Inflammatory macrophage treated with lipopolysaccharide for 1 hour (primary cell): Measurements from ENCODE around the gene PTPRN2.

Experiments used
- DNase-seq, 2 donors: peaks; one replicate each; pipeline ENCODE4 v3.0.0-alpha.2; 2020 to 2022

Gene PTPRN2

GRCh38 chr7:158016180-158017097 lies 571.2 kb downstream of the PTPRN2 start:
- DNase-seq: no peak

DNA sequence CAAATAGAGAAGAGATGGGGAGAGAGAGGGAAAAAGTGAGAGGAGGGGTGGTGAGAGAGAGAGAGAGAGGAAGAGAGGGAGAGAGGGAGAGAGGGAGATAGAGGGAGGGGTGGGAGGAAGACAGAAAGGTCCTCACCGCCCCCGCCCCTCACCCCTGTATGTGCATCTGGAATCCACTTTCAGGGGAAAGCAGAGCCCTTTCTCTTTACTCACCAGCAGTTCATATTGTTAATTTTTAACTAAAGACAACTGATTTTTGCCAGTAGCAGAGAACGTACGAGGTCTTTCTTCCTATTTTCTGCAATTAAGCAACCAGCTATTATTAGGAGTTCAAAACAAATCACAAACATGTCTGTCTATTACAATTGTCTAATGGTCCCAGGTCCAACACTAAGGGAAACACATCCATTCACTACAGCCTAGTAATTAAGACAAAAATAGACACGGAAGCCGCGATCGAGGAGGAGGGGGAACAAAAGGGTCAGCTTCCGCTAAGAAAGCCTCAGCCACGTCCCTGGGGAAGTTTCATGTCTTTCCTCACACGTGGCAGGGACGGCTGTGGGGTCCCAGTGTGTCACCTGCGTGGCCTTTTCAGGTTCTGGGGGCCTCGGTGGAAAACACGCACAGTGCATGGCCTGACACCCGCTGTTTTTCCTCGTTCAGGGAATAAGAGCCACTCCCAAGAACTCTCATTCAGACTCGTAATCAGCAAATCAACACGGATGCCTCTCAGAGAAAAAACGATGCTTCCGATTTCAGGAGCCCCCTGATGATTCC lies 572.0 kb downstream of the PTPRN2 start:
- no peak for DNase-seq

- DNase-seq: no peak
These were observed 572.6 kb downstream of the PTPRN2 start for GRCh38 chr7:158014976-158015375.

- DNase-seq: no peak
These were observed 574.4 kb downstream of the PTPRN2 start for GRCh38 chr7:158013085-158013668.

DNA sequence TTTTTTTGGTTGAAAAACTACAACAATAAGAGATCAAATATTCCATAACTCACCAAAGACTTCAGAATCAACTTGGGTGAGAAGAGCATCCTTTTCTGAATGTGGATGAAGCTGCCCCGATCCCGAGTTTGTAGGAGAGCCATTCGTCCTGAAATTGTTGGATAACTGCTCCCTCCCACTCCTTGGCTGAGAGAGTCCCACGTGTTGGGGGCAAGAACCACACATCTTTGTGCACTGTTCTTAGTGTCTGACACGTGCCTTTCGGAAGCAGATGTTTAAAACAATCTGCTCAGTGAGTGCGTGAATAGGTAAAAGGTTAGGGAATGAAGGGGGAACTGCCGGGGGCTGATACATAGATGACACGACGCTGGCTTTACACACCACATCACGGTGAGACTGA lies 575.7 kb downstream of the PTPRN2 start:
- no peak for DNase-seq

DNA sequence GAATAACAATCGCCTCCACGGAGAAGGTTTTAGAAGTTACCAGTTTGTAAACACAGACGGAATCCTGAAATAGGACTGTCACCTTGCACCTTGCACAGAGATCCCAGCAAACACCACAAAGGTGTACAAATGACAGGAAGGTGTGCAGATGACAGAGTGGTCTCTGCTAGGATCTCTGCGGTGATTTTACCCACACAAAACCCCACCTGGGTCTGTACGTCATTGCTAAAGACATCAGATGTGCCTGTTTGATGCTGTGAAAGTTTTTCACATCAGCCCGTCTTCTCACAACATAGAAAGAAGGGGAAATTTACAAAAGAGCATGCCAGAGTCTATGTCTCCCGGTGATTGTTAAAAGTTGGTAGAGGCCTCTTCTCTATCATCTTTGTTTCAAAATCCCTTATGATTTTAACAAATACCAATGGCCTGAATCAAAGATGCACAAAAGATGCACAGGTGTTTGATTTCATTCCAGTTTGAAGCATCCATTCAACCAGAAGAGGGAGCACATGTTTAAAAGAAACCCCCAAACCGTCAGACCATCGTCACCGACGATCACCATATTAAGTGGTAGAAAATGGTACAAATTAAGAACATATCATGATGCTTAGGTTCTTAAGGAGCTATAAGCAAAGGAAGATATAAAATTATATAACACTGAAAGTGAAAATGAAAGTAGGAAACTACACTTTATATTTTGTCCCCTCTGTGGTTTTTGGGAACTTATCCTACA lies 576.5 kb downstream of the PTPRN2 start:
- DNase-seq: no peak

DNA sequence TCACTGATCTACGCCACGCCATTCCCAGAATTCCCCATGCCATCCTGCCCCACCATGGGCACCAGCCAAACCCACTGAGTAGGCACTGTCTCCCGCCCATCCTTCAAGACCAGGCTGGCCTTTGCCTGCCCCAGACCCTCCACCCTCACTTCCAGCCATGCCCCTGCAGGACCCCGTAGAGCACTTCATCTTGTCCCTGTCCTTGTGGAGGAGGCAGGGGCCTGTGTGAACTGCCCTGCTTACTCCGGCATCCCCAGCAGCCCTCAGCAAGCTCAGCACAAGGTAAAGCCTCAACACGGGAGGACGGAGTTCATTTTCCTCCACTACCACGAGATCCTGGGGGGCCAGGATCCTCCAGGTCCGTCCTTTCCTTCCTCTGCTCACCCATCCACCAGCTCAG lies 577.7 kb downstream of the PTPRN2 start:
- DNase-seq: no peak

- DNase-seq: no peak
These were observed 579.4 kb downstream of the PTPRN2 start for GRCh38 chr7:158008267-158008666.

- DNase-seq: no peak
These were observed 579.8 kb downstream of the PTPRN2 start for GRCh38 chr7:158007697-158008257.

DNA sequence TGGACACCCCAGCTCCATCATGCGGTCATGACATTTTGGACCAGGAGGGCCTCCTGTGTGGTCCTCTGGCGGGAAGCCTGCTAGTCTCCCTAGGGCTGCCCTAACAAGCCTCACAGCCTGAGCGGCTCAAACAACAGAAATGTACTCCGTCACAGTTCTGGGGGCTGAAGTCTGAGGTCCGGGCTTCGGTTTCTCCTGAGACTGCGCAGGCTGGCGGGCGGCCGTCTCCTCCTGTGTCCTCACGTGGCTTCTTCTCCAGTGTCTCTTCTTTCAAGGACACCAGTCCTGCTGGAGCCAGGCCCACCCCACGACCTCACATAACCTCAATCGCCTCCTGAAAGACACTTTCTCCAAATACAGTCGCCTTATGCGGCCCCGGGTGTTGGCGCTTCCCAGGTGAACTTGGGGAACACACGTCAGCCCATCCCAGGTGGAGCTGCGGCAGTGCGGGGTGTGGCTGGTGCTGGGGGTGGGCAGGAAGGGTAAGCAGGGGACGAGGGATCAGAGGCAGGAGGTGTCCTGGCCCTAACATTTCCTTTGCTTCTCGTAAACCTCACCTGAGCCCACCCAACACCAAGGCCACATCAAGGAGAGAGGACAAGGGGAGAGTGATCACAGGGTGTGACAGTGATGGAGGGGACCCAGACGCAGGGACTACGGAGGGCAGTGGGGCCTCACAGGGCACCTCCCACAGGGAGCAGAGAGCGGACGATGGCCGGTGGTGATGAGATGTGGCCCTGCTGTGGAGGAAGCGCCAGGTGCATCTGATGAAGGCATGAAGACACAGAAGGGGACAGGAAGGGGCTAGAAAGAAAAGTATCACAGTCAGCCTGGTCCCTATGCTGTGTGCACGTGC lies 580.6 kb downstream of the PTPRN2 start:
- DNase-seq: no peak

GRCh38 chr7:158005531-158005930 lies 582.1 kb downstream of the PTPRN2 start:
- no peak for DNase-seq

GRCh38 chr7:158004123-158004490 lies 583.5 kb downstream of the PTPRN2 start:
- no peak for DNase-seq

- DNase-seq: no peak
These were observed 584.0 kb downstream of the PTPRN2 start for GRCh38 chr7:158003441-158004122.

DNA sequence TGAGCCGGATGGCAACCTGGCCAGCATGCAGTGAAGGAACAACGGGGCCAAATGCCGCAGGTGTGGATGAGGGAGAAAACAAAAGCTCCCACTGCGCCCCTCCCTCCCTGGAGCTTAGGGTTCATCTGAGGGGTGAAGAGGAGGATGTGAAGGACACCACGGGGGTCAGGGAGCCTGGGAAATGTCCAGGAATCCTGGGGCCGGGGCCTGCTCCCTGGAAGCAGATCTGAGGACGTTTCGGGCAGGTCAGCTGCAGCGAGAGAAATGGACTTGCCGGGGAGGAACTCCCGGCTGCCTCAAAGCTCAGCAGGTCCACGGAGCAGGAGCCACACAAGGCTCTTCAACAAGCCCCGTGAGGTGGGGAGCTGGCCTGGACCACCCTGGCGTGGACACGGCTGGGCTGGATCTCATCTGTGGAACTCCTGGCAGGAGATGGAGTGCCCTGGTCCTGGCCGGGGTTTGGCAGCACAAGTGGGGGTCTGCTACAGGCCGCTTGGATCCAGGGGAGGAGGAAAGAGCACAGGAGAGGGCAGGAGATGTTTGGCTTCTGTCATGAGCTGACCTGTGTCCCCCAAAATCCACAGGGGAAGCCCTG lies 585.0 kb downstream of the PTPRN2 start:
- no peak for DNase-seq

DNA sequence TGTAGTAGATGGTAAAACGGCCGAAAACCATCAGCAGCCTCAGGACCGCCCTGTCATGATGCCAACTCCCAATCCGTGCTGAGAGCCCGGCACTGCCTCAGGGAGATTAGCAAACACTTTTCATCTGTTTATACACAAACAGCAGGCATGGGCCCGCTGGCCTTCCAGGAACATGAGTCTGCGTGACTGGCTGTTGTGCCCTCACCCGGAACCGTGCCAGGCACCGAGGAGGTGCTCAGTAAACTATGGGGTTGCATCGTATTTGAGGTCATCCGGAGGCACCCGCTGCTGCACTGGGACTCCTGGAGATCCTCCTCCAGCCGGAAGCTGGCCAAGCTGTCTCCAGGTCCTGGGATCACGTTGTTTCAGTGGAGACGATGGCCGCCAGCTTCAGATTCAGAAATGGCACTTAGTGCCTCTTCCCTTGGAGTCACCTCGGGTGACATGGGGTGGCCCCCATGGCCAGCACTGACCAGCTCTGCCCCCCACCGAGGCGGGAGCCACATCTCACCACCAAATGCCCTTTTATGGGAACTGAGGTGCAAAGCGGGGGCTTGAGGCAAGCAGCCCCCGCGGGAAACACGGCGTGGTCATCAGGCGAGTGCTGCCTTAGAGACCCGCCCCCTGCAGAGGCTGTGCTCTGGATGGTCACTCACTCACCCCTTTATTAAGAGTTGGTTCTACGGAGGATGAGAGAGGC lies 585.9 kb downstream of the PTPRN2 start:
- DNase-seq: no peak

DNA sequence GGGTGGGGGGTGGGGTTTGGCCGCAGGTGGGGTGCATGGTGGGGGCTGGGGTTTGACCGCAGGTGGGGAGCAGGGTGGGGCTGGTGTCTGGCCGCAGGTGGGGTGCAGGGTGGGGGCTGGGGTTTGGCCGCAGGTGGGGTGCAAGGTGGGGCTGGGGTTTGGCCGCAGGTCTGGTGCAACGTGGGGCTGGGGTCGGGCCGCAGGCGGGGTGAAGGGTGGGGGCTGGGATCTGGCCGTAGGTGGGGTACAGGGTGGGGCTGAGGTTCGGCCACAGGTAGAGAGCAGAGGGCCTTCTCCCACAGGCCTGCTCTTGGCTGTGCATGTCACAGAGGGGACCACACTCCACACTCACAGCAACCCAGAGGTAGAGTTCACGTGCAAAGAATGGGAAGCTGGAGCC lies 586.6 kb downstream of the PTPRN2 start:
- DNase-seq: no peak

GRCh38 chr7:158000160-158000559 lies 587.5 kb downstream of the PTPRN2 start:
- DNase-seq: no peak

GRCh38 chr7:157998884-157999552 lies 588.6 kb downstream of the PTPRN2 start:
- DNase-seq: no peak

- DNase-seq: no peak
These were observed 590.2 kb downstream of the PTPRN2 start for GRCh38 chr7:157997471-157997870.

DNA sequence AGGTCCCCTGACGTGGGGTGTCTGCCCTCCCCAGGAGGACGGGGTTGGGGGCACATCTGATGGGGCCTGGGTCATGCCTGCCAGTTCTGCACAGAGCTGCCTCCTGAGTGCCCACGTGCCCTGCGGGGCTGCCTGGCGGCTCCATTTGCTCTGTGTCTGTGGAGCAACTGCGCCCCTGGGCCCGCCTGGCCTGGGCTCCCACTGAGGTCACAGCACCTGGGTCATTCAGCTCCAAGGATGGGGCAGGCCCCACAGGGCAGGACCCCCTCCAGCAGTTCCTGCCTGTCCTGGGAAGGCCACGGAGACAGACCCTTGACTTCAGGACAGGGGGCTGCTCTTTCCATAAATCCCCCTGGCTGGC lies 590.6 kb downstream of the PTPRN2 start:
- DNase-seq: no peak
